ENCODE results near the gene KHK. TPM values are rescaled to one million over a fixed set of nuclear protein-coding genes. Genes with fewer than 3 reads are reported as not detected.
A peak's percentile ranks its signal among the peaks of the same experiment; 100 is the strongest.

The KHK gene
- total and polyA plus RNA-seq, 9 of the 15 experiments (the other 6 are each of a cell fraction or from before 2014, with no cell fraction given), result 1.5 to 10.7 (median 5.2) TPM

DNA sequence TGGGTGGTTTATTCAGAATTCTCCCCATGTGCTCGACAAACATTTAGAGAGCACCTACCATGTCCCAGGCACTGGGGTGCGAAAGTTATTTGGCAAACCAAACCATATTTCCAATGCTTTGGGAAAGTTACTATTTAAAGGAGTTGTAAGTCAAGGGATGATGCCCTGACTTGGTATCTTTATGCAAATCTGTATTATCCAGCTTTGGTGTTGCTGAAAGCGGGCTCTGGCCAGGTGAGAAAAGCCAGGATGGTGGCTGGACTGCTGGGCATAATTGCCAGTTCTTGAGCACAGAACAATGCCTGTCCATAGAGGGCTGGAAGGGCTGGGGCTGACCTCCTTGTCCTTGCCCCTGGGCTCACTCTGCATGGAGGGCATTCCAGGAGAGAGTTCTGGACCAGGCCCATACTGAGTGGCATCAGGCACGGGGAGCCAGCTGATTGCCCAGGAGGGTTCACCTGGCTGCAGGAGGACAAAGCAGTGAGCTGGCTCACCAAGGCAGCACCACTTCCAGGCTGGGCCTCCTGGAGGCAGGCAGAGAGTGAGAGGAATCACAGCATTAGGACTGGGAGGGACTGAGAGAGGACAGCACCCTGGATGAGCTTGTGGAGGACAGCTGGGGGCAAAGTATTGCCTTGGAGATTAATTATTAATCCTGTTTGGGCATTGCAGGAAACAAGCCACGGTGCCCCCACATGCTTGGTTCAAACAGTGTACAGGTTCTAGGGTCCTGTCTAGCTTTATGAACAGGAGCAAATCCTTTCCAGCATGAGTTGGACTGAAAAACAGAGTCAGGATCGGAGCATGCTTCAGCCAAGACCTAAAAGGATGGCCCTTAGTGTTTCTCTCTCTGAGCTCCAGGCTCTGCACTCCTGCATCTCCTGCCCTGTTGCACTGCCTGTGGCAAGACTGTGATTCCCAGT, 7.1 kb downstream of the KHK start:
- peak overlapping the region; percentile 35 to 72 for H3K9ac ChIP-seq (ENCODE audit: insufficient read depth in 1 of 2, low read depth in 2 of 2, low read length in 2 of 2)
- in situ Hi-C loops (cut with MboI), result no loop called here
- no peak overlapping the region; the same call in 1 of the 2 replicates for H3K4me2 ChIP-seq (ENCODE audit: insufficient read depth, low read length)
- no peaks in the 10 kb centered on the region for H3K27me3 ChIP-seq (ENCODE audit: control insufficient read depth in 2 of 2, insufficient read depth in 2 of 2, low read length in 2 of 2)
- POLR2A ChIA-PET, result interaction anchor here (0.5 to 3.6 kb wide), 4 partner anchors 12 to 531 kb away, joined by 3 to 11 read pairs (median 4); no protein-coding TSS in a partner anchor
- H4K20me1 ChIP-seq (replicated peaks; ENCODE audit: control insufficient read depth, insufficient read depth, low read length), result no peaks in the 10 kb centered on the region
- H3K27ac ChIP-seq (ENCODE audit: extremely low read depth, low read depth, low read length), result peak overlapping the region; percentile 69
- ATAC-seq, result no peak
- CTCF ChIA-PET (ENCODE audit: low intra/inter-chr PET ratio), result no interaction called here
- no peak overlapping the region for H3K4me3 ChIP-seq
- no peaks in the 10 kb centered on the region for H3K9me3 ChIP-seq (replicated peaks; ENCODE audit: control insufficient read depth, insufficient read depth, low read depth, low read length)
- intact Hi-C loops (cut with micrococcal nuclease), result no loop called here
- H2AFZ ChIP-seq (ENCODE audit: low read depth, low read length), result peak overlapping the region; percentile 94
- FAIRE-seq, result no peak
- BruUV-seq (replicated peaks), result no TSS peak
- H3K36me3 ChIP-seq (ENCODE audit: control insufficient read depth, insufficient read depth, low read length), result no peaks in the 10 kb centered on the region; the same call in 2 of the 3 replicates
- DNase-seq (ENCODE audit: extremely low read depth in 1 of 4, low spot score in 3 of 4), result no peak
- H3K9me1 ChIP-seq (ENCODE audit: control insufficient read depth, insufficient read depth, low read length), result no peaks in the 10 kb centered on the region
- TF ChIP-seq TARDBP (IDR thresholded peaks at IDR 0.05), result no peak
- TF ChIP-seq ZNF780A (CRISPR knock-in tag; IDR thresholded peaks at IDR 0.05), result no peak
- TF ChIP-seq ZNF212 (CRISPR knock-in tag; IDR thresholded peaks at IDR 0.05), result no peak
- TF ChIP-seq KAT7 (CRISPR knock-in tag; IDR thresholded peaks at IDR 0.05; ENCODE audit: borderline replicate concordance), result 0 out of 2 replicates have a peak, but pooled peaks have one; percentile 19
- TF ChIP-seq, protein P1, sequence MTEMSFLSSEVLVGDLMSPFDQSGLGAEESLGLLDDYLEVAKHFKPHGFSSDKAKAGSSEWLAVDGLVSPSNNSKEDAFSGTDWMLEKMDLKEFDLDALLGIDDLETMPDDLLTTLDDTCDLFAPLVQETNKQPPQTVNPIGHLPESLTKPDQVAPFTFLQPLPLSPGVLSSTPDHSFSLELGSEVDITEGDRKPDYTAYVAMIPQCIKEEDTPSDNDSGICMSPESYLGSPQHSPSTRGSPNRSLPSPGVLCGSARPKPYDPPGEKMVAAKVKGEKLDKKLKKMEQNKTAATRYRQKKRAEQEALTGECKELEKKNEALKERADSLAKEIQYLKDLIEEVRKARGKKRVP (CRISPR knock-in tag; IDR thresholded peaks at IDR 0.05), result no peak
- no peak for TF ChIP-seq ZBTB5 (IDR thresholded peaks at IDR 0.05)
- TF ChIP-seq CXXC5 (CRISPR knock-in tag; IDR thresholded peaks at IDR 0.05), result no peak
- TF ChIP-seq SREBF2 (CRISPR knock-in tag; IDR thresholded peaks at IDR 0.05), result no peak
- TF ChIP-seq, protein P2, sequence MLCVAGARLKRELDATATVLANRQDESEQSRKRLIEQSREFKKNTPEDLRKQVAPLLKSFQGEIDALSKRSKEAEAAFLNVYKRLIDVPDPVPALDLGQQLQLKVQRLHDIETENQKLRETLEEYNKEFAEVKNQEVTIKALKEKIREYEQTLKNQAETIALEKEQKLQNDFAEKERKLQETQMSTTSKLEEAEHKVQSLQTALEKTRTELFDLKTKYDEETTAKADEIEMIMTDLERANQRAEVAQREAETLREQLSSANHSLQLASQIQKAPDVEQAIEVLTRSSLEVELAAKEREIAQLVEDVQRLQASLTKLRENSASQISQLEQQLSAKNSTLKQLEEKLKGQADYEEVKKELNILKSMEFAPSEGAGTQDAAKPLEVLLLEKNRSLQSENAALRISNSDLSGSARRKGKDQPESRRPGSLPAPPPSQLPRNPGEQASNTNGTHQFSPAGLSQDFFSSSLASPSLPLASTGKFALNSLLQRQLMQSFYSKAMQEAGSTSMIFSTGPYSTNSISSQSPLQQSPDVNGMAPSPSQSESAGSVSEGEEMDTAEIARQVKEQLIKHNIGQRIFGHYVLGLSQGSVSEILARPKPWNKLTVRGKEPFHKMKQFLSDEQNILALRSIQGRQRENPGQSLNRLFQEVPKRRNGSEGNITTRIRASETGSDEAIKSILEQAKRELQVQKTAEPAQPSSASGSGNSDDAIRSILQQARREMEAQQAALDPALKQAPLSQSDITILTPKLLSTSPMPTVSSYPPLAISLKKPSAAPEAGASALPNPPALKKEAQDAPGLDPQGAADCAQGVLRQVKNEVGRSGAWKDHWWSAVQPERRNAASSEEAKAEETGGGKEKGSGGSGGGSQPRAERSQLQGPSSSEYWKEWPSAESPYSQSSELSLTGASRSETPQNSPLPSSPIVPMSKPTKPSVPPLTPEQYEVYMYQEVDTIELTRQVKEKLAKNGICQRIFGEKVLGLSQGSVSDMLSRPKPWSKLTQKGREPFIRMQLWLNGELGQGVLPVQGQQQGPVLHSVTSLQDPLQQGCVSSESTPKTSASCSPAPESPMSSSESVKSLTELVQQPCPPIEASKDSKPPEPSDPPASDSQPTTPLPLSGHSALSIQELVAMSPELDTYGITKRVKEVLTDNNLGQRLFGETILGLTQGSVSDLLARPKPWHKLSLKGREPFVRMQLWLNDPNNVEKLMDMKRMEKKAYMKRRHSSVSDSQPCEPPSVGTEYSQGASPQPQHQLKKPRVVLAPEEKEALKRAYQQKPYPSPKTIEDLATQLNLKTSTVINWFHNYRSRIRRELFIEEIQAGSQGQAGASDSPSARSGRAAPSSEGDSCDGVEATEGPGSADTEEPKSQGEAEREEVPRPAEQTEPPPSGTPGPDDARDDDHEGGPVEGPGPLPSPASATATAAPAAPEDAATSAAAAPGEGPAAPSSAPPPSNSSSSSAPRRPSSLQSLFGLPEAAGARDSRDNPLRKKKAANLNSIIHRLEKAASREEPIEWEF (CRISPR knock-in tag; IDR thresholded peaks at IDR 0.05), result 0 out of 2 replicates have a peak, but pooled peaks have one; percentile 61
- TF ChIP-seq ZNF121 (CRISPR knock-in tag; conservative IDR thresholded peaks at IDR 0.05), result no peak
- no peak for TF ChIP-seq ZNF253 (CRISPR knock-in tag; conservative IDR thresholded peaks at IDR 0.05)
- H3K79me2 ChIP-seq (ENCODE audit: control insufficient read depth, insufficient read depth, low read length), result peaks cover 5% of the 10 kb centered on the region; the same call in 2 of the 3 replicates
- whole genome bisulfite sequencing (ENCODE audit: insufficient coverage, low coverage, missing lambda C conversion rate), result 83% methylated on average over 6 of the region's 6 CpGs
- H3K4me1 ChIP-seq (replicated peaks in 1 of 2; ENCODE audit: control insufficient read depth in 2 of 2, insufficient read depth in 2 of 2, low read length in 2 of 2), result peaks cover 46 to 53% of the 10 kb centered on the region in 2 experiments
